Keratinocyte (primary cell): ENCODE data around the gene DCBLD2.

Experiments
- EZH2 ChIP-seq: IDR thresholded peaks from one replicate; pipeline ENCODE4 v1.6.1; 2012; ENCODE audit warnings: inconsistent platforms, mild to moderate bottlenecking, low read length, moderate library complexity
- TF ChIP-seq, protein P1 (sequence below), 3 experiments: IDR thresholded peaks in 1 of 3; conservative IDR thresholded peaks in 1 of 3; optimal IDR thresholded peaks in 1 of 3; 2 replicates in 2 of 3; 3 replicates in 1 of 3; pipeline versions ENCODE3 to v1.5.1; 2011; ENCODE audit warnings: low read length in 3 of 3, mild to moderate bottlenecking in 3 of 3, moderate library complexity in 2 of 3, control low read depth in 1 of 3, inconsistent platforms in 1 of 3; ENCODE audit not compliant: insufficient read depth in 2 of 3; ENCODE audit errors: extremely low read depth in 1 of 3

DNA sequence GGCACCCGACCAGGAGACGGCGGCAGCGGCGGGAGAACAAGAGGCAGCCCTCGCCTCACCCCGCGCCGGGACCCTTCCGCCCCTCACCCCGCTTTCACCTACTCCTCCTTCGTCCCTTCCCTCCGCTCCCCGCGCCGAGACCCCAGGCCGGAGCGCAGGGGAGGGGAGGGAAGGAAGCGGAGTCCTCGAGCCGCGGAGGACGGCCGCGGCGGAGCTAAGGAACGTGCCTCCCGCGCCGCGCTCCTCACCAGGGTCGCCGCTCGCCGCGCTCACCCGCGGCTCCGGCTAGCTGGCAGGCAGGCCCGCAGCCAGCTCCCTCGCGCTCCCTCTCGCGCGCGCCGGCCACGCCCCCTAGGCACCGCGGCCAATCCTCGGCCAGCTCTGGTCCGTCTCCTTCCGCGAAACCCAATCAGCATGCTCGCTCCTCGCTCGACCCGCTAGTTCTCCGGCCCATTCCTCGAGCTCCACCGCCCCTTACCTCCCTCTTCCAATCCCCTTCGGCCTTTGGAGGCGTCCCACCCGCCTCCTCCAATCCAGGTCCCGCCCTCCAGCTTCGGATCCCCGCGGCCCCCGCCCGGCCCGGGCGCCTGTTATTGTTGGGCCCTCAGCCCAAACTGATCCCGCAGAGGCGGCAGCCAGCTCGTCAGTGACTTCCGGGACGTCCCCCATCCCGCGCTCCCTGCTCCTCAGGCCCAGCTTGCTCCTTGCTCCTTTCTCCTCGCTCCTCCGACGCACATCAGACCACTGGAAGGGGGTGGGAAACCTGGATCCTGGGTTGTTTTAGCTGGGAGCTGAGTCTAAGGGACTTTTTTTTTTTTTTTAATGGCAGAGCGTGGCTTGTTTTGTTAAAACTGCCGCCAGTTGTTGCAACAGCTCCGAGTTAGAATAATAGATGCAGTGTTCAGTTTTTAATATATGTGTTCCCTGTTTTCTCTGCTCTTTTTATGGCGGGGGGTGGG lies at the start of gene DCBLD2:
- TF ChIP-seq, protein P1, sequence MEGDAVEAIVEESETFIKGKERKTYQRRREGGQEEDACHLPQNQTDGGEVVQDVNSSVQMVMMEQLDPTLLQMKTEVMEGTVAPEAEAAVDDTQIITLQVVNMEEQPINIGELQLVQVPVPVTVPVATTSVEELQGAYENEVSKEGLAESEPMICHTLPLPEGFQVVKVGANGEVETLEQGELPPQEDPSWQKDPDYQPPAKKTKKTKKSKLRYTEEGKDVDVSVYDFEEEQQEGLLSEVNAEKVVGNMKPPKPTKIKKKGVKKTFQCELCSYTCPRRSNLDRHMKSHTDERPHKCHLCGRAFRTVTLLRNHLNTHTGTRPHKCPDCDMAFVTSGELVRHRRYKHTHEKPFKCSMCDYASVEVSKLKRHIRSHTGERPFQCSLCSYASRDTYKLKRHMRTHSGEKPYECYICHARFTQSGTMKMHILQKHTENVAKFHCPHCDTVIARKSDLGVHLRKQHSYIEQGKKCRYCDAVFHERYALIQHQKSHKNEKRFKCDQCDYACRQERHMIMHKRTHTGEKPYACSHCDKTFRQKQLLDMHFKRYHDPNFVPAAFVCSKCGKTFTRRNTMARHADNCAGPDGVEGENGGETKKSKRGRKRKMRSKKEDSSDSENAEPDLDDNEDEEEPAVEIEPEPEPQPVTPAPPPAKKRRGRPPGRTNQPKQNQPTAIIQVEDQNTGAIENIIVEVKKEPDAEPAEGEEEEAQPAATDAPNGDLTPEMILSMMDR (optimal IDR thresholded peaks at IDR 0.05 in 1 of 3, IDR thresholded peaks at IDR 0.05 in 1 of 3, conservative IDR thresholded peaks at IDR 0.05 in 1 of 3; ENCODE audit: extremely low read depth in 1 of 3, insufficient read depth in 2 of 3, low read length in 3 of 3) = no peak
- TF ChIP-seq EZH2 = no peak
